ENCODE measurements around the gene NOMO2. TPM values are rescaled to one million over a fixed set of nuclear protein-coding genes. Genes with fewer than 3 reads are reported as not detected.
"Not testable (repeated sequence)": the region's sequence is repeated elsewhere in the genome, so short reads cannot be mapped to it uniquely, and the experiment has no call there.

NOMO2 gene
- total RNA-seq (2021) = 132 and 144 TPM in 2 replicates
- Bru-seq, nascent RNA = percentile 48 among the genes with signal in this experiment
- percentile 51 among the genes with signal in this experiment for BruChase-seq, experiment 1, labeled RNA remaining after a 2-hour chase
- percentile 52 among the genes with signal in this experiment for BruChase-seq, experiment 2, labeled RNA remaining after a 6-hour chase
- long read RNA-seq, full-length matches to known transcripts = 209 of 248 reads
- long read RNA-seq, partial matches to known transcripts = 22 of 248 reads
- long read RNA-seq, other reads (novel, unspliced or antisense) = 17 of 248 reads

- CTCF ChIA-PET = not testable (repeated sequence)
These were observed at the start of gene NOMO2 for GRCh38 chr16:18561727-18562314. Gene NOMO2, minus strand, starts transcription at chr16:18562097. Its CDS starts 57 bp downstream, at chr16:18562040.

GRCh38 chr16:18610147-18610803 lies 48.4 kb upstream of the NOMO2 start:
- intact Hi-C loops (cut with micrococcal nuclease; ENCODE audit: unreplicated experiment); POLR2A ChIA-PET (ENCODE audit: unreplicated experiment); H3K4me3 ChIP-seq; H3F3A ChIP-seq (ENCODE audit: insufficient read depth, low read depth); DNase-seq; H2AFZ ChIP-seq; H3K27me3 ChIP-seq (ENCODE audit: insufficient read depth, low read depth); H3K27ac ChIP-seq; H3K36me3 ChIP-seq (ENCODE audit: low read depth); CTCF ChIA-PET; H3K4me1 ChIP-seq (replicated peaks; ENCODE audit: insufficient read depth); H3K4me2 ChIP-seq; H3K79me2 ChIP-seq (ENCODE audit: low read depth); BruUV-seq (replicated peaks); H3K9me2 ChIP-seq (ENCODE audit: insufficient read depth); H4K20me1 ChIP-seq (ENCODE audit: insufficient read depth); H3K9me3 ChIP-seq (ENCODE audit: insufficient read depth, low read depth): not testable (repeated sequence)

More at GRCh38 chr16:18561727-18562314, at the start of gene NOMO2:
- H2AFZ ChIP-seq; H3K27ac ChIP-seq; H3K79me2 ChIP-seq (ENCODE audit: low read depth); H3K9me3 ChIP-seq (ENCODE audit: insufficient read depth, low read depth); H3K36me3 ChIP-seq (ENCODE audit: low read depth); H3K9me2 ChIP-seq (ENCODE audit: insufficient read depth); H3K4me1 ChIP-seq (replicated peaks; ENCODE audit: insufficient read depth); POLR2A ChIA-PET (ENCODE audit: unreplicated experiment); BruUV-seq (replicated peaks); H3F3A ChIP-seq (ENCODE audit: insufficient read depth, low read depth); H4K20me1 ChIP-seq (ENCODE audit: insufficient read depth); intact Hi-C loops (cut with micrococcal nuclease; ENCODE audit: unreplicated experiment); H3K27me3 ChIP-seq (ENCODE audit: insufficient read depth, low read depth): not testable (repeated sequence)
- Histone ChIP-seq H3K4me3 (peak within 1 kb of the TSS; percentile 51; the same call in 1 of the 2 replicates), H3K4me2 (peak within 1 kb of the TSS; percentile 58)
- DNase-seq = peak in 1 of 2 experiments; percentile 98

GRCh38 chr16:18608271-18608670 lies 46.4 kb upstream of the NOMO2 start:
- H2AFZ ChIP-seq; H3K4me1 ChIP-seq (replicated peaks; ENCODE audit: insufficient read depth); H3K9me2 ChIP-seq (ENCODE audit: insufficient read depth); H3F3A ChIP-seq (ENCODE audit: insufficient read depth, low read depth); H3K79me2 ChIP-seq (ENCODE audit: low read depth); intact Hi-C loops (cut with micrococcal nuclease; ENCODE audit: unreplicated experiment); BruUV-seq (replicated peaks); H3K9me3 ChIP-seq (ENCODE audit: insufficient read depth, low read depth); H3K4me3 ChIP-seq; H3K27me3 ChIP-seq (ENCODE audit: insufficient read depth, low read depth); H3K27ac ChIP-seq; CTCF ChIA-PET; H4K20me1 ChIP-seq (ENCODE audit: insufficient read depth); DNase-seq; POLR2A ChIA-PET (ENCODE audit: unreplicated experiment); H3K36me3 ChIP-seq (ENCODE audit: low read depth); H3K4me2 ChIP-seq: not testable (repeated sequence)

GRCh38 chr16:18603572-18604246 lies 41.8 kb upstream of the NOMO2 start:
- H2AFZ ChIP-seq; POLR2A ChIA-PET (ENCODE audit: unreplicated experiment); H3K36me3 ChIP-seq (ENCODE audit: low read depth); H3K4me3 ChIP-seq; H3K27ac ChIP-seq; DNase-seq; H3K9me2 ChIP-seq (ENCODE audit: insufficient read depth); H3K4me2 ChIP-seq; H4K20me1 ChIP-seq (ENCODE audit: insufficient read depth); H3F3A ChIP-seq (ENCODE audit: insufficient read depth, low read depth); CTCF ChIA-PET; H3K4me1 ChIP-seq (replicated peaks; ENCODE audit: insufficient read depth); intact Hi-C loops (cut with micrococcal nuclease; ENCODE audit: unreplicated experiment); BruUV-seq (replicated peaks); H3K79me2 ChIP-seq (ENCODE audit: low read depth); H3K9me3 ChIP-seq (ENCODE audit: insufficient read depth, low read depth); H3K27me3 ChIP-seq (ENCODE audit: insufficient read depth, low read depth): not testable (repeated sequence)

GRCh38 chr16:18598582-18598981 lies 36.7 kb upstream of the NOMO2 start:
- H4K20me1 ChIP-seq (ENCODE audit: insufficient read depth); H3K79me2 ChIP-seq (ENCODE audit: low read depth); H3K9me3 ChIP-seq (ENCODE audit: insufficient read depth, low read depth); POLR2A ChIA-PET (ENCODE audit: unreplicated experiment); H3K4me1 ChIP-seq (replicated peaks; ENCODE audit: insufficient read depth); H3K9me2 ChIP-seq (ENCODE audit: insufficient read depth); BruUV-seq (replicated peaks); CTCF ChIA-PET; H3K27ac ChIP-seq; intact Hi-C loops (cut with micrococcal nuclease; ENCODE audit: unreplicated experiment); H2AFZ ChIP-seq; H3F3A ChIP-seq (ENCODE audit: insufficient read depth, low read depth); H3K4me2 ChIP-seq; H3K27me3 ChIP-seq (ENCODE audit: insufficient read depth, low read depth); DNase-seq; H3K4me3 ChIP-seq; H3K36me3 ChIP-seq (ENCODE audit: low read depth): not testable (repeated sequence)

- H3K36me3 ChIP-seq (ENCODE audit: low read depth); H3K9me2 ChIP-seq (ENCODE audit: insufficient read depth); H3K4me2 ChIP-seq; BruUV-seq (replicated peaks); H3K27me3 ChIP-seq (ENCODE audit: insufficient read depth, low read depth); H3F3A ChIP-seq (ENCODE audit: insufficient read depth, low read depth); H3K9me3 ChIP-seq (ENCODE audit: insufficient read depth, low read depth); H3K79me2 ChIP-seq (ENCODE audit: low read depth); POLR2A ChIA-PET (ENCODE audit: unreplicated experiment); H3K4me1 ChIP-seq (replicated peaks; ENCODE audit: insufficient read depth); H3K27ac ChIP-seq; DNase-seq; CTCF ChIA-PET; intact Hi-C loops (cut with micrococcal nuclease; ENCODE audit: unreplicated experiment); H2AFZ ChIP-seq; H3K4me3 ChIP-seq; H4K20me1 ChIP-seq (ENCODE audit: insufficient read depth): not testable (repeated sequence)
These were observed 35.8 kb upstream of the NOMO2 start for GRCh38 chr16:18597734-18598133.

- DNase-seq; H3K27me3 ChIP-seq (ENCODE audit: insufficient read depth, low read depth); H3K36me3 ChIP-seq (ENCODE audit: low read depth); intact Hi-C loops (cut with micrococcal nuclease; ENCODE audit: unreplicated experiment); H3K79me2 ChIP-seq (ENCODE audit: low read depth); H3K4me1 ChIP-seq (replicated peaks; ENCODE audit: insufficient read depth); CTCF ChIA-PET; H3K4me2 ChIP-seq; H3K9me2 ChIP-seq (ENCODE audit: insufficient read depth); BruUV-seq (replicated peaks); H3K27ac ChIP-seq; H3K9me3 ChIP-seq (ENCODE audit: insufficient read depth, low read depth); H3K4me3 ChIP-seq; H3F3A ChIP-seq (ENCODE audit: insufficient read depth, low read depth); POLR2A ChIA-PET (ENCODE audit: unreplicated experiment); H2AFZ ChIP-seq; H4K20me1 ChIP-seq (ENCODE audit: insufficient read depth): not testable (repeated sequence)
These were observed 35.4 kb upstream of the NOMO2 start for GRCh38 chr16:18597319-18597718.
